ENCODE data around the gene MTX1.

GRCh38 chr1:155199792-155200191 lies 8.7 kb upstream of the MTX1 start:
- TF ChIP-seq, protein P1, sequence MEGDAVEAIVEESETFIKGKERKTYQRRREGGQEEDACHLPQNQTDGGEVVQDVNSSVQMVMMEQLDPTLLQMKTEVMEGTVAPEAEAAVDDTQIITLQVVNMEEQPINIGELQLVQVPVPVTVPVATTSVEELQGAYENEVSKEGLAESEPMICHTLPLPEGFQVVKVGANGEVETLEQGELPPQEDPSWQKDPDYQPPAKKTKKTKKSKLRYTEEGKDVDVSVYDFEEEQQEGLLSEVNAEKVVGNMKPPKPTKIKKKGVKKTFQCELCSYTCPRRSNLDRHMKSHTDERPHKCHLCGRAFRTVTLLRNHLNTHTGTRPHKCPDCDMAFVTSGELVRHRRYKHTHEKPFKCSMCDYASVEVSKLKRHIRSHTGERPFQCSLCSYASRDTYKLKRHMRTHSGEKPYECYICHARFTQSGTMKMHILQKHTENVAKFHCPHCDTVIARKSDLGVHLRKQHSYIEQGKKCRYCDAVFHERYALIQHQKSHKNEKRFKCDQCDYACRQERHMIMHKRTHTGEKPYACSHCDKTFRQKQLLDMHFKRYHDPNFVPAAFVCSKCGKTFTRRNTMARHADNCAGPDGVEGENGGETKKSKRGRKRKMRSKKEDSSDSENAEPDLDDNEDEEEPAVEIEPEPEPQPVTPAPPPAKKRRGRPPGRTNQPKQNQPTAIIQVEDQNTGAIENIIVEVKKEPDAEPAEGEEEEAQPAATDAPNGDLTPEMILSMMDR (conservative IDR thresholded peaks at IDR 0.05; ENCODE audit: low read length) = no peak
- no peak for TF ChIP-seq EZH2phosphoT487 (IDR thresholded peaks at IDR 0.05; ENCODE audit: borderline replicate concordance, low read depth, low read length)

All from OCI-LY7 (cell line).